ENCODE measurements around the gene TOX2.

TOX2 gene

GRCh38 chr20:44084439-44084838 lies 169.8 kb downstream of the TOX2 start:
- DNase-seq (ENCODE audit: low read depth) = no peak
- TF ChIP-seq CTCF (conservative IDR thresholded peaks at IDR 0.05; ENCODE audit: low read length) = no peak
- H3K4me3 ChIP-seq (ENCODE audit: low read length) = no peak overlapping the region

- DNase-seq (ENCODE audit: low read depth) = no peak
- H3K4me3 ChIP-seq (ENCODE audit: low read length) = no peak overlapping the region
- TF ChIP-seq CTCF (conservative IDR thresholded peaks at IDR 0.05; ENCODE audit: low read length) = no peak
Measured at GRCh38 chr20:44084891-44085290, 170.2 kb downstream of the TOX2 start.

GRCh38 chr20:44085616-44086434 lies 171.2 kb downstream of the TOX2 start:
- TF ChIP-seq CTCF (conservative IDR thresholded peaks at IDR 0.05; ENCODE audit: low read length) = no peak
- no peak for DNase-seq (ENCODE audit: low read depth)
- H3K4me3 ChIP-seq (ENCODE audit: low read length) = no peak overlapping the region

- DNase-seq (ENCODE audit: low read depth) = no peak
Measured at GRCh38 chr20:44087051-44087856, 172.6 kb downstream of the TOX2 start.

GRCh38 chr20:44087857-44088120 lies 173.1 kb downstream of the TOX2 start:
- no peak for TF ChIP-seq CTCF (conservative IDR thresholded peaks at IDR 0.05; ENCODE audit: low read length)
- DNase-seq (ENCODE audit: low read depth) = no peak
- H3K4me3 ChIP-seq (ENCODE audit: low read length) = no peak overlapping the region

More at GRCh38 chr20:44087051-44087856, 172.6 kb downstream of the TOX2 start:
- no peak overlapping the region for H3K4me3 ChIP-seq (ENCODE audit: low read length)
- no peak for TF ChIP-seq CTCF (conservative IDR thresholded peaks at IDR 0.05; ENCODE audit: low read length)

- peak; percentile 55 for DNase-seq (ENCODE audit: low read depth)
- TF ChIP-seq CTCF (conservative IDR thresholded peaks at IDR 0.05; ENCODE audit: low read length) = no peak
- no peak overlapping the region for H3K4me3 ChIP-seq (ENCODE audit: low read length)
Measured at GRCh38 chr20:44089987-44090674, 175.5 kb downstream of the TOX2 start.

Data from AG10803 (cell line).